ENCODE measurements around the gene C5AR1. TPM values are rescaled to one million over a fixed set of nuclear protein-coding genes. Genes with fewer than 3 reads are reported as not detected.
A peak's percentile ranks its signal among the peaks of the same experiment; 100 is the strongest.
"Not testable (repeated sequence)": the region's sequence is repeated elsewhere in the genome, so short reads cannot be mapped to it uniquely, and the experiment has no call there.

C5AR1 gene
- not detected in 2 replicates for total RNA-seq (2014; rRNA removed; shearing (Covaris generic))
- total RNA-seq (2022) = 1.1 TPM in 1 of 2 replicates, not detected in the other
- percentile 24 among the genes with signal in this experiment for Bru-seq, nascent RNA
- BruChase-seq, experiment 1, labeled RNA remaining after a 6-hour chase = percentile 33 among the genes with signal in this experiment
- percentile 29 among the genes with signal in this experiment for BruChase-seq, experiment 2, labeled RNA remaining after a 2-hour chase
- long read RNA-seq = 0 reads

DNA sequence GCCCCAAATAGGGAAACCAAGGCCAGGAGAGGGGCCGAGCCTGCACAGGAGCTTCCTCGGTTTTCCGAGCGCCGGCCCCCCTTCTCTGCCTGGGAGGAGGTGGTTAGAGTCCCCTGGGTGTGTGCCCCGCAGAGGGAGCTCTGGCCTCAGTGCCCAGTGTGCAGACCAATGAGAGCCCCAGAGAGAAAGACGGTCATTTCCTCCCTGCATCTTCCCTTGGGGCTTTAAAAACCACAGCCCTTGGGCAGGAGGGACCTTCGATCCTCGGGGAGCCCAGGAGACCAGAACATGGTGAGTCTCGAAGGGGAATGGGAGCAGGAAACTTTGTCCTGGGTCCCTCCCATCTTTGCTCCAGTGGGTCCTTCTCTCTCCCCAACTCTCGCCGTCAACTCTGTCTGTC, at the start of gene C5AR1:
Gene C5AR1, plus strand, starts transcription at position 254 of the 400 bp plus-strand sequence. Its CDS starts 35 bp downstream, at position 289.
- no peak within 1 kb of the TSS for H3K4me2 ChIP-seq (ENCODE audit: low read length)
- no peaks in the 10 kb centered on the region for H3K9me3 ChIP-seq (ENCODE audit: low read length)
- H2AFZ ChIP-seq (ENCODE audit: low read length) = no peak within 1 kb of the TSS
- no peak within 1 kb of the TSS for H3K27ac ChIP-seq (ENCODE audit: low read depth, low read length, poor library complexity, severe bottlenecking)
- no peaks in the 10 kb centered on the region for H3K9me2 ChIP-seq (ENCODE audit: insufficient read depth, low read length)
- BruUV-seq (replicated peaks) = no TSS peak
- ChIA-PET POLR2A (no interaction called here), CTCF (ENCODE audit: unreplicated experiment) (no interaction called here)
- no peaks in the 10 kb centered on the region for H3K79me2 ChIP-seq (ENCODE audit: insufficient read depth, low read depth, low read length)
- no peak for TF ChIP-seq EZH2phosphoT487 (IDR thresholded peaks at IDR 0.05; ENCODE audit: borderline replicate concordance, low read depth, low read length)
- TF ChIP-seq, protein P1, sequence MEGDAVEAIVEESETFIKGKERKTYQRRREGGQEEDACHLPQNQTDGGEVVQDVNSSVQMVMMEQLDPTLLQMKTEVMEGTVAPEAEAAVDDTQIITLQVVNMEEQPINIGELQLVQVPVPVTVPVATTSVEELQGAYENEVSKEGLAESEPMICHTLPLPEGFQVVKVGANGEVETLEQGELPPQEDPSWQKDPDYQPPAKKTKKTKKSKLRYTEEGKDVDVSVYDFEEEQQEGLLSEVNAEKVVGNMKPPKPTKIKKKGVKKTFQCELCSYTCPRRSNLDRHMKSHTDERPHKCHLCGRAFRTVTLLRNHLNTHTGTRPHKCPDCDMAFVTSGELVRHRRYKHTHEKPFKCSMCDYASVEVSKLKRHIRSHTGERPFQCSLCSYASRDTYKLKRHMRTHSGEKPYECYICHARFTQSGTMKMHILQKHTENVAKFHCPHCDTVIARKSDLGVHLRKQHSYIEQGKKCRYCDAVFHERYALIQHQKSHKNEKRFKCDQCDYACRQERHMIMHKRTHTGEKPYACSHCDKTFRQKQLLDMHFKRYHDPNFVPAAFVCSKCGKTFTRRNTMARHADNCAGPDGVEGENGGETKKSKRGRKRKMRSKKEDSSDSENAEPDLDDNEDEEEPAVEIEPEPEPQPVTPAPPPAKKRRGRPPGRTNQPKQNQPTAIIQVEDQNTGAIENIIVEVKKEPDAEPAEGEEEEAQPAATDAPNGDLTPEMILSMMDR (conservative IDR thresholded peaks at IDR 0.05; ENCODE audit: low read length) = no peak
- DNase-seq (ENCODE audit: low spot score) = no peak
- intact Hi-C loops (cut with micrococcal nuclease; ENCODE audit: unreplicated experiment) = no loop called here
- H3K4me1 ChIP-seq (ENCODE audit: insufficient read depth, low read length, poor library complexity, severe bottlenecking) = no peaks in the 10 kb centered on the region
- no peak within 1 kb of the TSS for H3K4me3 ChIP-seq (ENCODE audit: low read depth, low read length, poor library complexity, severe bottlenecking)
- H3K36me3 ChIP-seq (ENCODE audit: insufficient read depth, low read length) = no peaks in the 10 kb centered on the region
- H4K20me1 ChIP-seq (ENCODE audit: insufficient read depth, low read length) = no peaks in the 10 kb centered on the region

DNA sequence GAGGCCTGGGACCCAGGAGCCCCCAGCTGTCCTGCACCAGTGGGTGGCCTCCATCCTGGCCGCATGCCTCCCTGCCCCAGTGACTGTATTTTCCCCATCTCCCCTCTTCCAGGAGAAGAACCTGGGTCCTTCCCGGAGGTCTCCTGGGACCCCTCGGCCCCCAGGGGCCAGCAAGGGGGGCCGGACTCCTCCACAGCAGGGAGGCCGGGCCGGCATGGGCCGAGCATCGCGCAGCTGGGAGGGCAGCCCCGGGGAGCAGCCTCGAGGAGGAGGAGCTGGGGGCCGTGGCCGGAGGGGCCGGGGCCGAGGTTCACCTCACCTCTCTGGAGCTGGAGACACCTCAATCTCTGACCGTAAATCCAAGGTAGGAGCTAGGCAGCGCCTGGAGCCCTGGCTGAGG, 49.2 kb upstream of the C5AR1 start:
- H3K36me3 ChIP-seq (ENCODE audit: insufficient read depth, low read length) = peaks cover 61% of the 10 kb centered on the region
- no peak overlapping the region for H2AFZ ChIP-seq (ENCODE audit: low read length)
- ChIA-PET POLR2A (no interaction called here), CTCF (ENCODE audit: unreplicated experiment) (no interaction called here)
- no peaks in the 10 kb centered on the region for H3K9me2 ChIP-seq (ENCODE audit: insufficient read depth, low read length)
- intact Hi-C loops (cut with micrococcal nuclease; ENCODE audit: unreplicated experiment) = no loop called here
- no peak overlapping the region for H3K4me3 ChIP-seq (ENCODE audit: low read depth, low read length, poor library complexity, severe bottlenecking)
- TF ChIP-seq, protein P1 (conservative IDR thresholded peaks at IDR 0.05; ENCODE audit: low read length) = no peak
- no peak for TF ChIP-seq EZH2phosphoT487 (IDR thresholded peaks at IDR 0.05; ENCODE audit: borderline replicate concordance, low read depth, low read length)
- peaks cover 11% of the 10 kb centered on the region; the same call in 1 of the 2 replicates for H3K79me2 ChIP-seq (ENCODE audit: insufficient read depth, low read depth, low read length)
- no peaks in the 10 kb centered on the region for H3K9me3 ChIP-seq (ENCODE audit: low read length)
- no TSS peak for BruUV-seq (replicated peaks)
- no peak overlapping the region for H3K4me2 ChIP-seq (ENCODE audit: low read length)
- H3K27ac ChIP-seq (ENCODE audit: low read depth, low read length, poor library complexity, severe bottlenecking) = no peak overlapping the region
- no peaks in the 10 kb centered on the region for H4K20me1 ChIP-seq (ENCODE audit: insufficient read depth, low read length)
- no peak for DNase-seq (ENCODE audit: low spot score)
- H3K4me1 ChIP-seq (ENCODE audit: insufficient read depth, low read length, poor library complexity, severe bottlenecking) = peaks cover 23% of the 10 kb centered on the region

DNA sequence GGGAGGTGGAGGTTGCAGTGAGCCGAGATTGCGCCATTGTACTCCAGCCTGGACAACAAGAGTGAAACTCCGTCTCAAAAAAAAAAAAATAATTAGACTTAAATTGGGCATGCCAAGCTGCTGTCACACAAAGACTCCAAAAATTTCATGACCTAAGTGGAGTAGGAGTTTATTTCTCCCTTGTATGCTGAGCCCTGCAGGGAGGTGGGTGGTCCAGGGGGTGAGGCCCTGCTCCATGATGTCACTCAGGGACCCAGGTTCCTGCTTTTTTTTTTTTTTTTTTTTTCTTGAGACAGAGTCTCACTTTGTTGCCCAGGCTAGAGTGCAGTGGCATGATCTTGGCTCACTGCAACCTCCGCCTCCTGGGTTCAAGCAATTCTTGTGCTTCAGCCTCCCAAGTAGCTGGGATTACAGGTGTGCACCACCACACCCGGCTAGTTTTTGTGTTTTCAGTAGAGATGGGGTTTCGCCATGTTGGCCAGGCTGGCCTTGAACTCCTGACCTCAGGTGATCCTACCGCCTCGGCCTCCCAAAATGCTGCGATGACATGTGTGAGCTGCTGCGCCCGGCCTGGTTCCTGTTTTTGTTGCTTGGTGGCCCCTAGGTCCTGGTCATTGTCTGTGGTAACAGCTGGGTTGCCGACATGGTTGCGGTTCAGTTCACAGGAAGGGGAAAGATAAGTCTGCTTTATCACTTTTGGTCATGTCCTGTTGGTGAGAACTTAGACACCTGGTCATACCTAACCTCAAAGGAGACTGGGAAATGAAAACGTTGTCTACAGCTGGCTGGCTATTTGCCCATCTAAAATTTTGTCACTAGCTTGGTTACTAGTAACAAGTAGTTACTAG, 47.5 kb upstream of the C5AR1 start:
- H3K9me2 ChIP-seq (ENCODE audit: insufficient read depth, low read length); intact Hi-C loops (cut with micrococcal nuclease; ENCODE audit: unreplicated experiment); BruUV-seq (replicated peaks); H2AFZ ChIP-seq (ENCODE audit: low read length); H3K9me3 ChIP-seq (ENCODE audit: low read length); H4K20me1 ChIP-seq (ENCODE audit: insufficient read depth, low read length); H3K4me3 ChIP-seq (ENCODE audit: low read depth, low read length, poor library complexity, severe bottlenecking); H3K4me2 ChIP-seq (ENCODE audit: low read length): not testable (repeated sequence)
- DNase-seq (ENCODE audit: low spot score) = peak; percentile 57
- Histone ChIP-seq H3K27ac (ENCODE audit: low read depth, low read length, poor library complexity, severe bottlenecking) (peak overlapping the region; percentile 10), H3K79me2 (ENCODE audit: insufficient read depth, low read depth, low read length) (peaks cover 11% of the 10 kb centered on the region; the same call in 1 of the 2 replicates), H3K36me3 (ENCODE audit: insufficient read depth, low read length) (peaks cover 73% of the 10 kb centered on the region), H3K4me1 (ENCODE audit: insufficient read depth, low read length, poor library complexity, severe bottlenecking) (peaks cover 19% of the 10 kb centered on the region)
- ChIA-PET CTCF (ENCODE audit: unreplicated experiment) (interaction anchor here (0.6 kb wide), 1 partner anchor 149 kb away, joined by 3 read pairs; the partner anchor contains the start of gene ZC3H4), POLR2A (interaction anchor here (0.5 to 1.3 kb wide), 2 partner anchors 12 to 46 kb away, joined by 3 to 5 read pairs; no protein-coding TSS in a partner anchor)
